CD4-positive, alpha-beta T cell treated with Interleukin-15 for 4 hours (primary cell): ENCODE results near the gene DNAH3.
"Not testable (repeated sequence)": the region's sequence is repeated elsewhere in the genome, so short reads cannot be mapped to it uniquely, and the experiment has no call there.

Experiments
- DNase-seq: peaks from one replicate; pipeline ENCODE4 v3.0.0-alpha.2; 2020; ENCODE audit warnings: low spot score

The DNAH3 gene

DNA sequence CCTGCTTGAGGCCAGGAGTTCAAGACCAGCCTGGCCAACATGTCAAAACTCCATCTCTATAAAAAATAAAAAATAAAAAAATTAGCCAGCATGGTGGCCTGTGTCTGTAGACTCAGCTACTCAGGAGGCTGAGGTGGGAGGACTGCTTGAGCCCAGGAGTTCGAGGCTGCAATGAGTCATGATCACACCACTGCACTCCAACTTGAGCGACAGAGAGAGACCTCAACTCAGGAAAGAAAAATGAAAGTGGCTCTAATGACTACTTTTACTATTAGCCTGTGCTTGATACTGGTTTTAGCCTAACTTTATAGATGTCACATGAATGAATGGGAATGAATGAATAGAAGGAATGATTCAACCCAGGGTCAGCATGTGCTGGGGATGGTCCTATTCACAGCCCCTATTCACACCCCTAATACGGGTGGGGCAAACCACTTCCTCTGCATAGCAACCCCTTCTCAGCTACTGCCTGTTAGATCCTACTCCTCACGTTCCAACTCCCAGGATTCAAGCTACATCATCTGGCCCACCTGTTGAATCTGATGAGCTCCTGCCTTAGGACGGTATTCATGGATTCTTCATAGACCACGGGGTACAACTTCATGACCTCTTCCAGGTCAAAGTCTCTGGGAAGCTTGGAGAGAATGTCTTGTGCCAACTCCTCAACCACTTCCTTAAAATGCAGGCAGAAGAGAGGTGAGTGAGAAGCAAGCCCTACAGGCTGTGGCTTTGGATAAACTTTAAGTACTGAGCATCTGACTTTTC, 209.6 kb downstream of the DNAH3 start:
- no peak for DNase-seq

DNA sequence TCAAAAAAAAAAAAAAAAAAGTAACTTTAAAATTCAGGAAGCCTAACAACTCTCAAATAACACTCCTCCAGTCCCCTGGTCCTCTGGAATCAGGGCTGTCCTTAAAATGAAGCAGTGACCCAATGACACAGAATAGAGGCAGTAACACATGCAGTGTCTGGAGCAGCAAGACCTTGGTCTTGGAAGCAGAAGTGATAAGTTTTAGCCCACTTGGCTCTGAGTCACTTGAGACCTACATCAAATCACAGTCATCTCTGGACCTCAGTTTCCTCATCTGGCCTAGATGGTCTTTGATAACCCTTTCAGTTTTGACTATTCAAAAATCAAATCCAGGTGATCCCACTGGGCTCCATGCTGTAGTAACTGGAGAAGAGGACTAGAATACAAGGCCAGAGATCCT, 211.0 kb downstream of the DNAH3 start:
- DNase-seq = no peak

DNA sequence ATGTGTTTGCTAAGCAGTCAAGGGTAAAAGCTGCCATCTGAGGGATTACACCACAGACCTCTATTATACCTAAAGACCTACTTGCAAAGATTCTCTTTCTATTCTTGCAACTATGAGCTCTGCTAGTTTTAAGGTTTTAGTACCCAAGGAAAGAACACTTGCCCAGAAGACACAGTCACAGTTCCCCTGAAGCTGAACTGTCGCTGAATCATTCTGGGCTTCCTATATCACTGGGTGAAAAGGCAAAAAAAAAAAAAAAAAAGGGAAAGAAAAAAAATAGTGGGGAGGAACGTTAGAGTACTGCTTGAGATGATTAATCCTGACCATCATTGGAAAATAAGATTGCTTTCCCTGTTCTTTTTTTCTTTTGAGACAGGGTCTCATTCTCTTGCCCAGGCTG, 212.2 kb downstream of the DNAH3 start:
- DNase-seq = no peak

DNA sequence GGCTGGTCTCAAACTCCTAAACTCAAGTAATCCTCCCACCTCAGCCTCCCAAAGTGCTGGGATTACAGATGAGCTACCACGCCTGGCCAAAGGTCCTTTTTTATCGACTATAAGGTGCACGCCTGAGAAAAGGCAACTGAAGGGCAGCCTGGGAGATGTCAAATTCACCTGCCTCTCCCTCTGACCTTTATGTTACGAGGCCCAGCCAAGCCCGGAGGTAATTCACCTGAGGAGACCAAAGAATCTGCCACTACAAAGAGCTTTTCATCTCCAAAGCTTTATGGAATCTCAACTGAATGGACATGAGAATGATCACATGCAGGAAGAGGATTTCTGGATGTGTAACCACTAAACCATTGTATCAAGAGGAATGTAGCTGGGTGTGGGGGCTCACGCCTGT, 212.9 kb downstream of the DNAH3 start:
- no peak for DNase-seq

DNA sequence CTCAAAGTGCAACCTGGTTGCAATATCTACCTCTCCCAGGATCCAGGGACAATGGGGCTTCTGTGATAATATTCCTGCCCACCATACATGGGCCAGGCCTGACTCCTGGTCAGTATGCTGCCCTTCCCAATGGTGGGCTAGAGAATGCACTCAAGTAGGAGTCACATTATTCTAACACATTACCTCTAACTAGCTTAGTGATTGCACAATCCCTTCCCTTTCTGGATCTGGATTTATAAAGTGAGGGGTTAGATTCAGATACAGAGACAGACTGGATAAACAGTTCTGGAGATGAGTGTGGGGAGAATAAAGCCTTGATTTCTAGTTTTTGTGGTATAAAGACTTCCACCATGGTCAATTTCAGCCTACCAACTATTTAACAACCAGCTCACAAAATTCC, 217.1 kb downstream of the DNAH3 start:
- no peak for DNase-seq

DNA sequence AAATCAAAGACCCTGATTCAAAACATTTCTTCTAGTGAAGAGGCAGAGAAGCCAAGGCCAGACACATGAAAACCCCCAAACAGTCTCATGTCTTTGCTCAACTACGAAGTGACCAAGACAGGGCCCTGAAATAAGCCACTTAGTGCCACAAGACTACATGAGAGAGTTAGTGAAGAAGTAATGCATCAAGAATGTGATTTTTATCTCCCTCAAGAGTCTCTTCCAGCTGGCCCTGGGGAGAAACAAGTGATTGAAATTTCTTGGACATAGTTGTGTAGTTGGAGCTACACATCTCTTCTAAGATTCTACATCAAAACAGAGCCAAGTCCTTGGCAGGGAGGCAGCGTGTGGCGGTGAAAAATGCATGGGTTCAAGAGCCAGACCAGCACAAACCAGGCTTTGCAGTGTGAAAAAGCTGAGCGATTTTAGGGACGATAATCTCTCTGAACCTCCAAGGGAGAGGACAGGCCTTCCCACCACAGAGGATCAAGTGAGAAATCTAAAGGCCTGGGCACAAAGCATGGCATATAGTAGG, 219.5 kb downstream of the DNAH3 start:
- DNase-seq = no peak

DNA sequence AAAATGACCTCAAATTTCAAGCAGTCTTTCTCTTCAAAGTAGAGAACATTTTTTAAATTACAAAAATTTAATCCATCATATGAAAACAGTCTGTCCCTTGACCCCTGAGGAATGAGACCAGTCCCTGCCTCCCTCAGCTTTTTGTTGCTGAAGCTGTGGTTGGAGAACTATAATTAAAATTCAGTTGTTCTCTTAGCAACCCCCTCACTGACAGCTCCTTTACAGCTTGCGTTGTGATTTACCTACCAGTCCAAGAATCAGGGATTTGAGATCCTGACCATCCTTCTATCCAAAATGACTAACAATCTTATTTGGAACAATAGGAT, 220.3 kb downstream of the DNAH3 start:
- no peak for DNase-seq

DNA sequence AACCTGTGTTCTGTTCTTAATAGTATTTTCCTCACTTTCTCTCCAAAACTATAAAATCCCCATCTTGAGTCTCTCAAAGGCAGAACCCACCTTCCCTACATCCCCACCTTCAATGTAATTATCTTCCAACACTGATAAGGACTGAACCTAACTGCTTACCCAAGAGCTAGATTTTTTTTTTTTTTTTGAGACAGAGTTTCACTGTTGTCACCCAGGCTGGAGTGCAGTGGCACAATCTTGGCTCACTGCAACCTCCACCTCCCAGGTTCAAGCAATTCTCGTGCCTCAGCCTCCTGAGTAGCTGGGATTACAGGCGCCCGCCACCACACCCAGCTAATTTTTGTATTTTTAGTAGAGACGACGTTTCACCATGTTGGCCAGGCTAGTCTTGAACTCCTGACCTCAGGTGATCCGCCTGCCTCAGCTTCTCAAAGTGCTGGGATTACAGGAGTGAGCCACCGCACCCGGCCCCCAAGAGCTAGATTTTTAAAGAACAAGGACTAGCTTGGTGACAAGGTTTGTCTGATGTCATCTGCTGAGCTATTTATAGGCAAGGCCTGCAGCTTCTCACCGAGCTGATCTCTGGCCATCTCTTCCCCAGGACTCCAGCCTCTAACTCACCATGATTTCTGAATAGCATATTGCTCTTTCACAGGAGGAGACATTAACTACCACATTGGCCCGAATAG, 220.8 kb downstream of the DNAH3 start:
- not testable (repeated sequence) for DNase-seq

DNA sequence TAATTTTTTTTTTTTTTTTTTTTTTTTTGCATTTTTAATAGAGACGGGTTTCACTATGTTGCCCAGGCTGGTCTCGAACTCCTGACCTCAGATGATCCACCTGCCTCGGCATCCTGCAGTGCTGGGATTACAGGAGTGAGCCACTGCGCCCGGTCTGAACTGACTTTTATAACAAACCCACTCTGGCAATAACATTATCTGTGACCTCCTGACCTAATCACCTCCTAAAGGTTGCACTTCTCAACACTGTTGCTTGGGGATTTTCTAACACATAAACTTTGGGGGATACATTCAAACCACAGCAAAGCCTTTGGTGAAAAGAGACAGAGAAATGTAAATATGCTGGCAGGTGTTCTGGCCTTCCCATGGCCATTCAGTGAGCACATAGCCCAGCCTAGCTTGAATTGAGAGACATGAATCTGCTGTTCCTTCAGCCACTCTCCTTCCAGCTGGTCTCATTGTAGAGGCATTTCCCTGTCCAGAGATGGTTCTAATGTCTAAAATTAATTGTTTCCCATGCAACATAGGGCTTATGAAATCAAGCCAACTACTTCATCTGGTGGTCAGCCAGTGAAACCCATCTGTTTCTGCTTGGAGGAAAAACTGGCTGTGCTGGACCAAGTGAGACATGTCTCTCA, 221.8 kb downstream of the DNAH3 start:
- no peak for DNase-seq

DNA sequence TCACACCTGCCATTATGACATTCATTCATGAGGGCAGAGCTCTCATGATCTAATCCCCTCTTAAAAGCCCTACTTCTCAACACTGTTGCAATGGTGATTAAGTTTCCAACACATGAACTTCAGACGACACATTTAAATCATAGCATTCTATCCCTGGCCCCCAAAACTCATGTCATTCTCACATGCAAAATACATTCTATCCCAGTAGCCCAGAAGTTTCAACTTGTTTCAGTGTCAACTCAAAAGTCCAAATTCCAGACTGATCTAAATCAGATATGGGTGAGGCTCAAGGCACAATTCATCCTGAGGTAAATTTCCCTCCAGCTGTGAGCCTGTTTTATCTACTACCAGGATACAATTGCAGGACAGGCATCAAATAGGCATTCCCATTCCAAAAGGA, 224.9 kb downstream of the DNAH3 start:
- no peak for DNase-seq

DNA sequence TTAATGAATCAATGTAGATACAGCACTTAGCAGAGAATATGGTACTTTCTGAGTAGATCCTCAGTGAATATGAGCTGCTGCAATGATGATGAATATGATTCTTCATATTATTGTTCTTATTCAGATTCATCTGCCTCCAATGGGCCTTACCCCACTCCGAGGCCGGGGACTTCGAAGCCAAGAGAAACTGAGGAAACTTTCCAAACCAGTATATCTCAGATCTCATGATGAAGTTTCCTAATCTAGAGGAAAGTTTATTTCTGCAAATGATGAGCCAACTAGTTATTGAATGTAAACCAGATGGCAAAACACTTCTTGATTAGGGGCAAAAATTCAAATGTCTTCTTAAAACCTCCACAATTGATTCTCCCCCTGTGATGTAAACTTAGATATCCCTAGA, 226.8 kb downstream of the DNAH3 start:
- no peak for DNase-seq

DNA sequence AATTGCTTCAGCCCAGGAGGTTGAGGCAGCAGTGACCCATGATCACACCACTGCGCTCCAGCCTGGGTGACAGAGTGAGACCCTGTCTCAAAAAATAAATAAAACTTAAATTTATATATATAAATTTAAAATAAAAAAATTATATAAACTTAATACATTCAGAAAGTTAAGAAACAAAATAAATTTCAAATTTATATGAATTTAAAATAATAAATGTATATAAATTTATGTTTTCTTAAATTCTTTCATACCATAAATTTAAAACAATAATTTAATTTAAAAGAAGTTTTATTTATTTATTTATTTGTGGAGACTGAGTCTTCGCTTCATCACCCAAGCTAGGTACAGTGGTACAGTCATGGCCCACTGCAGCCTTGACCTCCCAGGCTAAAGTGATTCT, 229.8 kb downstream of the DNAH3 start:
- no peak for DNase-seq

DNA sequence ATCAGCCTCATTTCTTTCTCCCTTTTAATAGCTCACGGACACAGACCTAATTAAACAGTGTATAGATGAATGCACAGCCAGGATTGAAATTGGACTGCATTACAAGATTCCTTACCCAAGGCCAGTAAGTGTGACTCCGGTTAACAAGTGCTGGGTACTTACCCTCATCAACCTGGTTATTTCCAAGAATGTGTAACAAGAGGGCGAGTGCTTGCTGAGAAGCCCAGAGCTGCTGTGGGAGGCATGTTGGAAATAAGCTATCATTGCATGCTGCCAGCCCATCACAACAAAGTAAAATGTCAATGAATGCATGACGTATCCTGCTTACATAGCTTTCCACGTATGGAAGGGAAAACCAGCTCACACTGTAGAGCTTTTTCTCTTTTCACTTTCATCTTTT, 230.6 kb downstream of the DNAH3 start:
- DNase-seq = no peak

DNA sequence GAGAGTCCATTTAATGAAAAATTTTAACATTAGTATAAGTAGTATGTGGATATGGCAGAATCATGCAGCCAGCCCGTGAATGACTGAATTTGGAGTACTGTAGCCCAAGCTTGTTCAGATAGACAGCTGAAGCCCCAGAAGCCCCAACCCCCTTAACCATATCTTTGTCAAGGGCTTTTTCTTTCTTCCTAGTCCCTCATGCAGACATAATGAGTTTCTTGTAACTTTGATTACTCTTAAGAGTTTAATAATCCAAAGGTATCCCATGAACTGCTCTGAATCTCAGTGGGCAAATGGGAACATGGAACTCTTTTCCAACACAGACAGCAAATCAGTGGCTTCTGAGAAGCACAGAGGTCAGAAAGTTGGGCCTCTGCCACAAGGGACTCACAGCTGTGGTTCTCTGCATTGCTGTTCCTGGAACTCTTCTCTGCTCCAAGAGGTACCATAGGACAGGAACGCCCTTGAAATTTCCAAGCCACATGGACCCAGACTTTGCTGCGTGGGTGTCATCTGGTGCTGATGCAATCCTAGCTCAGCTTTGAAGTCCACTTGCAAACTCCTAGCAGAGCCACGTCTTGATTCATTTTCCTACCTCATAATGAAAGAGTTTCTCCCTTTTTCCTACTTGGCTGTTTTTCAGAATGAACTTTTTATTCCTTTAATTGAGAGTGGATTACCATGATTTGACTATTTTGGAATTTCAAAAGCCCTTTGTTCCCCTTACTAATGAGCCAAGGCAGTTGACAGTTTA, 232.0 kb downstream of the DNAH3 start:
- no peak for DNase-seq

DNA sequence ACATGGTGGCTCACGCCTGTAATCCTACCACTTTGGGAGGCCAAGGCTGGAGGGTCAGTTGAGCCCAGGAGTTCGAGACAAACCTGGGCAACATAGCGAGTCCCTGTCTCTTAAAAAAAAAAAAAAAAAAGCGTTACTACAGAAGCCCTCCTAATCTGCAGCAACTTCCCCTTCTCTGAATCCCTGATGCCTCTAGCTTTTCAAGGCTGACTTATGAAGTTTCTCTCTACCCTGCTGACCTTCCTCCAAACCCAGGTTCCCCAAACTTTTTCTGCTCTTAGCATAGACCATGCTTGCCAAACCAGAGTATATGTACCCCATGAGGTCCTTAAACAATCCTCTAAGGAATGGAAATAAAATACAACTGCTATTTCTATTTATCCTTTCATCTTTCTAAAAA, 233.7 kb downstream of the DNAH3 start:
- no peak for DNase-seq

DNA sequence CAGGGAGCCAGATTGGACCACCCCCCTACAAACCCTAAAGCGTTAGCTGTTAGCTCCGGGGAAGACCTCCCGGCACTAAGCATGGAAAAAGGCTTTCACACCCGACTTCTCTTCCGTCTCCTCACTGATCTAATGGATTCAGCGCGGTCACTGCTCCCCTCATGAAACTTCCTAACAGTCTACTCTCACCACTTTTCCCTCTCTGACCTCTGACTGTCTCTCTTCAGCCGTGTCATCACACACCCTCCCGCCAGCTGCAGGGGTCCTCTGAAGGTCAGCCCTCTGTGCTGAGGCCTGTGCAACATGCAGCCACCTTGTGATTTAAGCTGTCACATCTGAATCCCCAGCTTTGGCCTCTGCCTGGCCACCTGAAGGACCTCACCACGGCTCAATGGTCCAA, 234.4 kb downstream of the DNAH3 start:
- DNase-seq = no peak

DNA sequence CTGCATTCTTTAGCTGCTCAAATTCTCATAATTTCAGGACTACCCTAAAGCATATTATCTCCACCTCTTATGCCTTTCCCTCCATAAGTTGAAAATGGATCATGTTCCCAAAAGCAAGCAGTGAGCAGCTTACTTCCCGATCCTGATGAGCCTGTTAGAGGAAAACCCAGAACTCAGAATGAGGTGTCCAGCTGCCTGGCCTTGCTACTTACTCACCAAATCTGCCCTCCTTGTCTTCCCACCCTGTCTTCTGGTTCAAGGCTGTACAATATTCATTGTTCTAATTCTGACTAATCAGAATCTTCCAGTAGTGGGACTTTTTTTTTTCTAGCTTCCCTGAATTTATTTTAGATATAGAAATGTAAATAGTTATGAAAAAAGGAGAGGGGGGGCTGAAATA, 239.3 kb downstream of the DNAH3 start:
- no peak for DNase-seq

DNA sequence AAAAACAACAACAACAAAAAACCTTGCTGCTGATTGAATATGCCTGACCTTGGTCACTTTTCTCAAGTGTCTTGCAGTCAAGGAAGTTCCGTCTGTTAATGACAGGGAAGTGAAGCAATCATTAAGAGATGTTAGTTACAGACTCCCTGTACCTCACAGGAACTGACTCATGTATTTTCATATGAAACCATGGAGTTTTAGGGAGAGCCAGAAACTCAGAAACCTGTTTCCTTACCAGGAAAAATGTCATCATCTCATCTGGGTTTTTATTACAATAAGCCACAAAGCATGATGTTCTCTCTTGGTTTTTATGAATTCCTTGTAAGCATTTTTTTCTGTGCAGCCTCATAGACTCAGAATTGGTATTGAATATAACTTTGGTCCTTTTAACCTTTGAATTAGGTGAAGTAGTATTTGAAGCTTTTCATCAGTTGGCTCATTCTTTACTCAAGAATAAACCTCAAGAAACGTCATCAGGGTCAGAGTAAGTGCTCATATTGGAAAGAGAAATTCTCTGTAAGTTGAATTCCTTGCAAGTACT, 239.8 kb downstream of the DNAH3 start:
- peak; percentile 35 for DNase-seq

DNA sequence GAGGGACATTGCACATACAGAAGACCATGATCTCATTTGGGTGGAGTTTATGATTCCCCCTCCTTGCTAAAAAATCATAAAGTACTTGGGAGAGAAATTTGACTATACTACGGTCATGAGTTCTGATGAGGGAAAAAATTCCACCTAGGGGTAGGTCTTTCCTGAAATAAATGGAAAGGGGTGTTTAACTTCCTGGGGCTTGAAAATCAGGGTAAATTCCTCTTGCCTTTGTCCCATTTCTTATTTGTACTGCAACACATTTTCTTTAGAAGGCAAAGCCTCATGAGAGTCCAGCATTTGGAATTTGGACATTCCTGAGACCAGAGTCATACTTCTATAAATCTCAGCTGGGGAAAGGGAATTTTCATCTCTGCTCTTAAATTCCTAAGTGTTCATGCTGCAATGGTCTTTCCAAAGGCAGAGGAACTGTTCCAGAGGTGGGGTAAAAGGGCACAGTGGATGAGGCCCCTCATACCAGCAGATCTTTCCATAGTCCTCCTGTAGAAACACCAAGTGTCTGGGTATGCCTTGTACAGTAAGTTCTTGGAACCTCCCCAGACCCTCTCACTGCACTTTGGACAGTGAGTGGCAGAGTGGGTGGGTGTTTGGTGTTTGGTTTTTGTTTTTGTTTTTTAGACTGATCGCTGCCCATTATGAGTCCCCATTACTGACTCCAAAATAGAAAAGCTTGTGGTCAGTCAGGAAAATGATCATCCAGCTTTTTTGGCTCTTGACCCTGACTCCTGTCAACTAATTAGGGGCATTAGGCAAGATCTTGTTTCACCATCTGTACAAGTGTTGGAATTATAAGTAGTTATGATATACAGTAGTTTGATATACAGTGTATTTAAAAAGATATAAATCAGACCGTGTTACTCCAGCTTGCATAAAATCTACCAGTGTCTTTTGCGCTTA, 244.0 kb downstream of the DNAH3 start:
- no peak for DNase-seq

DNA sequence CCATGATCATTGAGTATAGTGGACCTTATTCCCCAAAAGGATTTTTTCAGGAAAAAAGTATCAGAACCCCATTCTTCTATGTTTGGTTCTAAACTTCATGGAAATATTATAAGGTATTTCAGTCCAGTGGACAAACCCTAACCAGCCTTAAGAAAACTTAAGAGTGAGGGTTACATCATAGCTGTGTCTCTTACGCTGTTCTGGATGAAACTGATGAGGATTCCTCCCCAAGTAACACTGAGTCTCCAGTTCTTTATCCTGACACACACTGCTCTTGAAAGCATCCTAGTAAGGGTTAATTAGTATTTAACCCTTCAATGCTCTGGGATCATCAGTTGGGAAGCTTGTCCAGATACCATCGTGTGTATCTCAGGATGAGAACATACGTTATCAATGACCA, 245.1 kb downstream of the DNAH3 start:
- no peak for DNase-seq

DNA sequence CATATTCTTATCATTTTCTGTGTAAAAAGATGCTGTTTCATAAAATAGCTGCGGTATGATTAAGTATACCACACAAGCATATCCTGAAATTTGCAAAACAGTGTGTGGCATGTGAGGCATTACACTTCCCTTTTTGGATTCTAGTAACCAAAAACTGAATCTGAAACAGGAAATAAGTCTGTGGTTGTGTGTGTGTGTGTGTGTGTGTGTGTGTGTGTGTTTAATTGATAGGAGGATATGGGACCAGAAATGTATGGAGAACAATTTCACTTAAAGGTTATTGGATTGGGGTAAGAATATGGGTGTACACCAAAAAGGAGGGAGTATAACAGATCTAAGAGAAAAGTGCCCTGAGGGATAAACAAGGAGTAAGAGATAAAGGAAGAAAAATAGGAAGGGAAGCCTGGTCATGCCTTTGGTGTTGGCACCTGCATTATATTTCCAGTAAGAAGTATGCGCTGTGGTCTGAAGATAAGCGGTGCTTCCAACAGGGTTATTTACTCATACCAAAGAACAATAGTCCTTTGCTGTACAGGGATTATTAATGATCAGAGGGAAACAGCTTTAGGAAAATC, 246.1 kb downstream of the DNAH3 start:
- peak; percentile 60 for DNase-seq
